HK-2 (cell line): ENCODE results near the gene KCNT1.

Experiments
- DNase-seq: peaks from one replicate; pipeline ENCODE4 v3.0.0-alpha.2; 2018; ENCODE audit not compliant: unreplicated experiment

The KCNT1 gene

GRCh38 chr9:135821116-135821515 lies 119.1 kb downstream of the KCNT1 start:
- DNase-seq = no peak

- DNase-seq = no peak
Measured at GRCh38 chr9:135821733-135822373, 119.9 kb downstream of the KCNT1 start.

DNA sequence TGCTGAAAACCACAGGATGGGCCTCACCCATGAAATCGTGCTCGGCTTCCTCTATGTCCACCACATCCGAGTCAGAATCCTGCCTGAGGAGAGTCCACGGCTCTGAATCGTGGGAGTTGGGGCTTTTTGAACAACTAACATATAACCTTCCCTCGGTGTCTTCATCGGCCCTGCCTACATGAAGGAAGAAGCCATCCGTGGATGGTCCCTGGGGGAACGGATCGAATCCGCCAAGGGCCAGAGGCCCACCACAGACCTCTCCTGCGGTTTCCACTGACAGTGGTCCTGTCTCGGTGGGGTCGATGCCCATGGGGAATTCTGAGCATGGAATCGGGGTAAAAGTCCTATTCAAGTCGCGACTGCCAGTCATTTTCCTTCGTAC lies 120.4 kb downstream of the KCNT1 start:
- DNase-seq = no peak

DNA sequence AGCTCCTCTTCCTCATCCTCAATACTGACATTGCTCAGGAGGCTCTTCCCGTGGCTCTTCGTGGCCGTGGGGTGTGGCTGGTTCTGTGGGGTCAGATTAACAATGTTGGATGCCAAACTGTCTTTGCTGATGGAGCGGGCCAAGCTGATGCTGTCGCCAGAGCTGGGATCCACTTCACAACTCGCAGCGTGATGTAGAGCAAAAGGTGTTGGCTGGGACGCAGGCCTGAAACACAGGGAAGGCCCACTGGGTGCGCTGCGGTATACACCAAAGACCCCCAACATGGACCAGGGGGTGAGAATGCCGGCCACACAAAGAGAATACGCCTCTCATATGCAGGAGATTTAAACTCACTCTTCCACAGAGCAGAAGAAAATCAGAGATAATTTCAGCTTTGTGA lies 121.1 kb downstream of the KCNT1 start:
- no peak for DNase-seq

DNA sequence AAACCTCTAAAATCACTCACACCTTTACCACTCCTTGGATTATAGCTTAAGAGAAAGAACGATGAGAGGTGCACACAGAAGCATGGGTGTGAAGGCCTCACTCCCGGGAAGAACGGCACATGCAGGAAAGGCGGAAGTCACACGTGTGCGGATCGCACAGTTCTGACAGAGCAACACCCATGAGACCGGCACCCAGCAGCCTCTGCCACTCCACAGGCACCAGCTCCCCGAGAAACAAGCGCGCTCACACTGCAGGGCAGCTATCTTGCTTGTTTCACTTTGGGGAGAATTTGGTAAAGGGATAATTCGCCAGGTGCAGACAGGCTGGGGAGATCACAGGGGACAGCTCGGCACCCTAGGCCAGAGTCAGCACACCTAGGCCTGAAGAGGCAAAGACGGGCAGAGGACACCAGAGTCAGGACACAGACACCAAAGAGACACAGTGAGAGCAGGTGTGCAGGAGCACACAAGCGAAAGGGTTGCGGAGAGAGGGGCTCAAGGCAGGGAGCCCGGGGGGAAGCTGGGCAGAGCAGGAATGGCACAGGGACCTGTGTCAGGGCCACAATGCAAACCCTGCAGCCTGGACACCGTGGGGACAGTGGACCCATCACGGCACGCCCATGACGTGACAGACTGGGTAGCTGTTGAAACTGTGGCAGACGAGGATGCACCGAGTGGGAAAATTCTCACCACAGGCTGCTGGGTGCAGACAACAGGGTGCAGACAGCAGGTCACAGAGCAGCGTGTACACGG lies 123.6 kb downstream of the KCNT1 start:
- DNase-seq = no peak

GRCh38 chr9:135826188-135826545 lies 124.2 kb downstream of the KCNT1 start:
- no peak for DNase-seq

GRCh38 chr9:135827301-135827700 lies 125.3 kb downstream of the KCNT1 start:
- no peak for DNase-seq

- no peak for DNase-seq
Measured at GRCh38 chr9:135827866-135828580, 126.0 kb downstream of the KCNT1 start.

- no peak for DNase-seq
Measured at GRCh38 chr9:135828656-135829055, 126.7 kb downstream of the KCNT1 start.

DNA sequence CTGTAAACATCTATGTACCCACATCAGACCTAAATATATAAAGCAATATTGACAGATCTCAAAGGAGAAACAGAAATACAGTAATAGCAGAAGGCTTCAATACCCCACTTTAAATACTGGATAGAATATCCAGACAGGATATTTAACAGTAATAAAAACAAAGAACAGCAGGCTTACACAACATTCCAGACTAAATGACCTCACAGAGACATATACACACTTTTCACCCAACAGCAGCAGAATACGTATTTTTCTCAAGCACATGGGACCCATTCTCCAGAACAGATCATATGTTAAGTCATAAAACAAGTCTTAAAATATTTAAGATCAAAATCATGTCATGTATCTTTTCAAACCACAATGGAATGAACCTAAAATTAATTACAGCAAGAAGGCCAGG lies 128.5 kb downstream of the KCNT1 start:
- no peak for DNase-seq

GRCh38 chr9:135833864-135834263 lies 131.9 kb downstream of the KCNT1 start:
- no peak for DNase-seq

DNA sequence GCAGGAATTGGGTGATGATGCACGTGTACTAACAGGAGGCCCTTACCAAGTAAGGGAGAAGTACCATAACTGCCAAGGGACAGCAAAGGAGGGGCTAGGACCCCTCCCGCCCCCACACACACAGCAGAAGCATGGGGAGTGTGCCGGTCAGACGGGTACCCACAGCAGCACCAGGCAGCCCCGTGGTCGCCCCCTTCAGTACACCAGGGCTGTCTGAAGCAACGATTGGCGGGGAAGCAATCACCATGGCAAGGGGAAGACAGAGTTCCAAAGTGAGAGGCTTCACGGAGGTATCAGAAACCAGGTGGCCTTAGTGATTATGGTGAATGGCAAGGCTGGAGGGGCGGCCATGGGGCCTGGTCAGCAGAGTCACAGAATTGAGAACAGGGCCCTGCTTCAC lies 133.1 kb downstream of the KCNT1 start:
- DNase-seq = no peak

DNA sequence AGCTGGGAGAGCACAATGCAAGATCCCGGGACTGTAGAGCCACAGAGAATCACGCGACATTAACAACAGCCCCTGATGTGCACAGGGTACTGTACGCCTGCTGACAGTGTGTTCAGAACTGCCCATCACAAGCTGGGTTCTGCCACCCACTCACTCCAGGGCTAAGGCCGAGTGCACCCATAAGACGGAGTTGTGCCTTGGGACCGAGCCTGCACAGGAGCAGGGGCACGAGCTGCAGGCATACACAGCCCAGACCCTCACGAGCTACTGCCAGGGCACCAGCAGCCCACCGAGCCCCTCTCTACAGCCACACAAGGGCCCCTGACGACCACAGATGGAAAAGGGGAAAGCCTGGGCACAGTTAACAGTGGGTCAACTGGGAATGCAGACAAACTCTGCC lies 137.5 kb downstream of the KCNT1 start:
- no peak for DNase-seq

DNA sequence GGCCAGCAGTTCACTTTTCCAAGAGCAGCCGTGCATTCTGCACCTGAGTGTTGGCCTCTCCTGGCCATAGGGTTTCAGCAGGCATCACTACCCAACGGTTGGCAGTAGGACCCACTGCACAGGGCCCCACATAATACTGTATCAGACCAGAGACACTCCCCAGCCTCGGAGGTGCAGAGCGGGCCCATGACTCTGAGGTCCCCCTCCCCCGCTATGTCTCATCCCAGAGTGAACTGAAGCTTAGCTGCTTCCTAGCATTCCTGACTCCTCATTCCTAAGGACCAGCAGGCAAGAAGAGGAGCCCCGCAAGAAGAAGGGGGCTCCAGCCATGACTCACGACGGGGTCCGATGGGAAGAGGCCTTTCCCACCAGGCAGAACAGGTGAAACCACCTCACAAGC lies 138.1 kb downstream of the KCNT1 start:
- no peak for DNase-seq

GRCh38 chr9:135840539-135840938 lies 138.6 kb downstream of the KCNT1 start:
- no peak for DNase-seq
